Mucosa of gallbladder (tissue), 1 donor: Measurements from ENCODE around the gene IL17RA. TPM values are rescaled to one million over a fixed set of nuclear protein-coding genes. Genes with fewer than 3 reads are reported as not detected.

Source experiments
- DNase-seq: peaks from one replicate; pipeline ENCODE4 v3.0.0-alpha.2; 2020; ENCODE audit warnings: low spot score
- total RNA-seq: library from RNA; stranded (reverse); gene quantifications from one replicate; pipeline ENCODE4 v1.2.1, GENCODE V29; 2021
- donor health status: DM: no; HTN: no; CAD: no.

The IL17RA gene
- total RNA-seq, 1 donor from 2014 or later: 27.2 TPM

DNA sequence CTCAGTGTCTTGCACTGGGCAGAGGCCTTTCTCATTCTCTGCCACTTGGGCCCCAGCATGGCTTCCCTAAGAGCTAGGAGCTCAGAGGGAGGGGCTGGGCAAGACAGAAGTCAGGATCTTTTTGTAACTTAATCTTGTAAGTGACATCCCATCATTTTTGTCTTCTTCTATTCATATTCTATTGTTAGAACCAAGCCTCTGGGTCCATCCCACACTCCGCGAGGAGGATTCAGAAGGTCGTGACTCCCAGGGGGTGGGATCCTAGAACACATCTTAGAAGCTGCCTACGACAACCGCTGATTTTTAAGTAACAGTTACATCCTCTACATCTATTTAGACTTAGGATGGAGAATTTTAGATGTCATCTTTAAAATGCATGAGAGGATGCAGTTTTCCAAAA is 1.5 kb upstream of the IL17RA start:
- DNase-seq: no peak

DNA sequence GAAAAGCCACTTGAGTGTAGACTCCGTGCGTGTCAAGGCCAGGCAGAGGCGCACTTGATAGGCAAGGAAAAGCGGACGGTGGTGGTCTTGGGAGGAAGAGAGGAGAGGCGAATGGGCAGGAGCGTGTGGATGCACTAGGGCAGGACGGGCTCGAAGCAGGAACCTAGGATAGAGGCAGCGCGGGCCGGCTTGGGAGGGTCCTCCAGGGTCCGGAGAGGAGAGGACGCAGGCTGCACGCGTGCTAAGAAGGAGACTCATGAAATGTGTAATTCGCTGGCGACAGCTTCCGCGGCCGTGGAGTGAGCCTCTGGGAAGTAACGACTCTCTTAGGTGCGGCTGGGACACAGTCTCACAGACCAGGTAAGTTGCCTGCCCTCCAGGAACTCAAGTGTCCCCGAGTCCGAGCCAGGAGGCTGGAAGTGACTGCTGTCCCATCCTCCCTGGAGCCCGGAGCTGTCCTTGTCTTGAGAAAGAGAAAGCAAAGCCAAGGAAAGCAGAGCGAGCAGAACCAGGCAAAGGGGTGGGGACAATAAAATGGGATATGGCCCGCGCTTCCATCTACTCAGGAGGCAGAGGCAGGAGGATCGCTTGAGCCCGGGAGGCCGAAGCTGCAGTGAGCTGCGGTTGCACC is 874 bp upstream of the IL17RA start:
- DNase-seq: no peak

DNA sequence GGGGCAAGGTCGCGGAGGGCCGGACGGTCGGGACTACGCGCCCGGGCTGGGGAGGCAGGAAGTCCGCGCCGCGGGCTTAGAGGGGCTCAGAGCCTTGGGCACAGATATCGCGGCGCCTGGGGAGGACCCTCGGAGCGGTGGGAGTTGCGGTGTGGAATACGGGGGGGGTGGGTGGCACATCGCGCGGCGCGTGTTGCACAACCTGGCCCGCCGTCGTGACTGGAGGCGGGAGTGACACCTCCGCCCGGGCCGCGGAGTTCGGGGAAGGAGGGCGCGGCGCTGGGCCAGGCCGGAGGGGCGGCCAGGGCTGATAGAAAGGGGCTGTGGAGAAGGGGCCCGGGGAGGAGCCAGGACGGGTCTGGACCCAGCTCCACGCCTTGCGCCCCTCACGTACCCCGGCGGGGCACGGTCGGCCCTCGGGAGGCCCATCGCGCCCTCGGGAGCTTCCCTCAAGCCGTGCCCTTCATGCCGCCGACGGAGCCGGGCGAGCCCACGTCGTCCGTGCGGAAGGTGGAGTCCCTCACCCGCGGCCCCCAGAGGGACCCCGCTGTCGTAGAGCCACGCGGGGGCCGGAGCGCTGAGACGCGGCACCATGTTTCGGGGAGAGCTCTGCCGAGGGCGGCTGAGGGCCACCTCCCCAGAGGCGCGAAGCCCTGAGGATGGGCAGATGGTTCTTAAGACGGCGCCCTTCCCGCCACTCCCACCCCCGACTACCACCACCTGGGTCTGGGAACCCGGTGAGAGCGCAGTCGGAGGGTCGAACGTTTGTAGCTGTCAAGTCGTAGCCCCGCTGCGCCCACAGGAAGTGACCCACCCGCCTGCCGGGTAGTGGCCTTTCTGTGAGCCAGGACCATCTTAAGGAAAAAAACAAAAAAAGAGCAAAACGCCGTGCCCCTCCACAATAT is 729 bp downstream of the IL17RA start:
- DNase-seq: no peak

DNA sequence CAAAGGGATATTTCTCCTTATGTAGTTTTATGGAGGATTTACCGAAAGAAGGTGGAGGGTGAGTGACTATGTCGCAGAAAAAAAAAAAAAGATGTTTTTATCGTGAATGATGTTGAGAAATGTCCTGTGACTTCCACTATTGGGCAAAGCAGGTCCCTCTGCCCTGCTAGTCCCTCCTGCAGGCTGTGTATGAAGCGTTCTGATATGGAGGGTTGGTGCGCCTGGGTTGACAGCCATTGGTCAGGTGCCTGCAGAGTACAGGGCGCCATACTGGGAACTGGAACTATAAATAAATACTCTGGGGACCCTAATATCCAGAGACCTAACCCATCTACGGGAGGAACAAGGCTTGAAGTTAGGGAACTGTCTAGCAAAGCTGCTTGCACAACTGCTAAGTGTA is 1.5 kb downstream of the IL17RA start:
- no peak for DNase-seq

DNA sequence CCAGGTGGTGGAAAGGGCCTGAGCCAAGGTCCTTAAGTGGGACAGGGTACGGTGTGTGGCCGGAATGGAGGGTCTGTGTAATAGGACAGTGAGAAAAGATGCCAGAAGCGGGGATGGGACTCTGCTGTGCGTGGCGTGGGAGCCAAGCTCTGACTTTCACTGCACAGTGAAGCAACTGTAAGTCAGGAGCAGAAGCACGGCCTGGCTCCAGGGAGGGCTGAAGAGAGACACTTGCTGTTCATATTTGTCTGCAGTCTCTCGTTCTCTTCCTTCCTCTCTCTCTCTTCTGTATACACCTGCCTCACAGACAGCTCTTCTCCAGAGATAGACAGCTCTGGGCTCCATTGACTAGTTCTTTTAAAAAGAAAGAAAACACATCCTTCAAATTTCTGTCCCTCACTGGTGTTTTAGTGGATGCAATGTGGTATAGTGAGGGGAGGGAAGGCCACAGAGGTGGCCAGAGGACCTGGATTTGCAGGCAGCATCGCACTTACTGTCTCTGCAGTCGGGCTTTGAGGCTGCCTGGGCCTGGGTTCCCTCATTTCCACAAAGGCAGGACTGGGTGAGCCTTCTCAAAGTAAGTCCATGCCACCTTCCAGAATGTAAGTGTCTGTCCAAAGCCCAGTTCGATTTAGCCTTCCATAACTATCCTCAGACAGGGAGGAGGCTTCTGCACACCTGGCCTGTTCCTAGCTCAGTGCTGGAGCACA is 2.1 kb downstream of the IL17RA start:
- DNase-seq: no peak

DNA sequence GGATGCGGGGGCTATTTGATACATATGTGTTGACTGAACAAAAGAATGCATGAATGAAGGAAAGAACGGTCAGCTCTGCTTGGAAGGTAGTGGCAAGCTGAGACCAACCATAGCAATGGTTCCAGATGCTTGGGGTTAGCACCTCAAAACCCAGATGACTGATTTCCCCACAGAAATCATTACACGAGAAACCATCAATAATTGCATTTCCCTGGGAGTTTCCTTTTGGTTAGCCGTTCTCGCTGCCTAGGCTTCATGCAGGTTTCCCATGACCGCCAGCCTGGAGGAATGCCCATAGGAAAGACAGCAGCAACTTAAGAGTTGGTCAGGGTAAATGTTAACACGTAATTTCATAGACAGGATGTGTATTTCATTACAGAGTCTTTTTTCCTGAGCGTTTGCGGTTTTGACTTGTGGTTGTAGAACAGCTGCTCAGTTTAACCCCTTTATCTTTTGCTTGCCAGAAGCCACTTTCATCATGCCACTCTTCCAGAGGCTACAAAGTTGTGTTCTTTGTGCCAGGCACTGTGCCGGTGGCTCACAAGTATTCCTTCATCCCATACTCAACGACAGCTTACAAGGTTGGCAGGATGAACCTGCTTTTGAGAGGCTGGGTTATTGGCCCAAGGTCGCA is 2.8 kb downstream of the IL17RA start:
- DNase-seq: no peak

DNA sequence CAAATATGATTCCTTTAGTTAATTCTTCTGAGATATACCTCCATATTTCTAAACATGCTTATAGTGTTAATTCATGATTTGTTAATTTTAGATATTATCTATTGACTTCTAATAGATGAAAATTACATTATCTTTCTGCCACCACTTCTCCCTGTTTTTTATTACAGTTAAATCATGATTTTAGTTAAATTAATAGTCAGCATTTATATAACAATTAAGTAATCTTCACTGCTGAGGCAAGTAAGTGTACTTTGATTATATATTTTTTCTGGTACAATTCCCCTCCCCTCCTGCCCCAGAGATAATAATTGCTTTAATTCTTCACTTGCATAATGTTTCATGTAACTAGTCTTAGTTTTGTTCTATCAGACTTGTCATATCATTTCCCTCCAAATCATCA is 5.8 kb downstream of the IL17RA start:
- no peak for DNase-seq

DNA sequence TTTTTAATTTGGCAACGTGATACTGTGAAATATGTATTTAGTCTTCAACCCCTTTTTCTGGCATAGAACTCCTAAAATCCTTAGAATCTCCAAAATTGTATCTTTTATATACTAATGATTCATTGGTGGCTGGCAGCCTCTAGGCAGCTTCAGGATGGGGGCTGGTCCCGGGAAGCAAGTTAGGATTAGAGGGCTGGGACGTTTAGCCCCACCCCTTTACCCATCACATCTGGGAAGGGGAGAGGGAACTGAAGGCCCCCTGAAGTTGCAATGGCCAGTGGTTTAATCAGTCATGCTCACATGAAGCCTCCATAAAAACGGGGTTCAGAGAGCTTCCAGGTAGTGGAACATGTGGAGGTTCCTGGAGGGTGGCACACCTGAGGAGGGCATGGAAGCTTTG is 7.1 kb downstream of the IL17RA start:
- DNase-seq: no peak

DNA sequence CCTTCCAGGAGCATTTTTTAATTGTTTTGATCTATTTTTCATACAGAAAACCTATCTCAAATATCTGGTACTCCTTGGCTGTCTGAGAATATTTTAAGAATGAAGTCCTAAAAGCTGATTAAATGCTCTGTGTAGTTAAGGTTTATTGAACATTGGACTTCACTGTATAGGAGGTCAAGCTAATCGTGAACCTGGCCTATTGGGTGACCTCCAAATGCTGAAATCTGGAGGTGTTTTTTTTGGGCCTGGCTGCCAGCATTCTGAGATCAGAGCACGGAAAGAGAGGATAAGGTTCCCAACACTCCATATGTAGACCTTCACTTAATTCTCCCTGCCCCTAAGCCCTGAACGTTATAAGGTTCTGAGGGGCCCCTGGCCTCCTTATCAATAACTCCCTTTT is 8.3 kb downstream of the IL17RA start:
- DNase-seq: no peak

DNA sequence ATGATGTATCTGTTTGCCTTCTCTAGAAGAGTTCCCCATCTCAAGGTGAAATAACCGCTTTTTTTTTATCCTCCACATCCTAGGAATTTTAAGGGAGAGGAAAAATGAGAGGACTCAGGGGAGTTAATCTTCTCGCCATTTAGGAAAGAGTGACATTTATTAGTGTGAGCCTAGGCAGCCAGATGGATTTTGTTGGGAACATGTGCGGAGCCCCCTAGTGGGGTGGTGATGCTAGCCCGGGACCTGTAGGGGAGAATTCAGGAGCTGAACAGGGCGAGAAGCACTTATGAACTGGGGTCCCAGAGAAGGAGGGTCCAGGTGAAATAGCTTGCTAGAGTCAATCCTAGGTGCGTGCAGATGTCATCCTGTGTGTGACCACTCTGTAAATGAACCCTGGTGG is 10.7 kb downstream of the IL17RA start:
- no peak for DNase-seq

DNA sequence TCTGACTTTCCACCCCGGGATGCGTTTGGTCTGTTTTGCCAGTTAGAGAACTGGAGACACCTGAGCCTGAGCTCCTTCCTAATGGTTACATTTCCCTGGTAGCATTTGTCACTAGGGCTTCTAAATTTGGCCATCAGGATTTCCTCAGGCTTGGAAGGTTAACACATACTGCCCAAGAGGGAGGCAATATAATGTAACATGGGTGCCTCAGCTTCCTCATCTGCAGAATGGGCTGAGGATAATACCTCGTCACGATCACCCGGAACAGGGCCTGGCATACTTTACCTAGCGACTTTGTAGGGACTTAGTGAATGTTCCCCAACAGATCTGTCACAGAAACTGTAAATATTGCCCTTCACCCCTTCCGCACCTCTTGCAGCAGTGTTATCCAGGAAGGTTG is 11.3 kb downstream of the IL17RA start:
- DNase-seq: no peak

DNA sequence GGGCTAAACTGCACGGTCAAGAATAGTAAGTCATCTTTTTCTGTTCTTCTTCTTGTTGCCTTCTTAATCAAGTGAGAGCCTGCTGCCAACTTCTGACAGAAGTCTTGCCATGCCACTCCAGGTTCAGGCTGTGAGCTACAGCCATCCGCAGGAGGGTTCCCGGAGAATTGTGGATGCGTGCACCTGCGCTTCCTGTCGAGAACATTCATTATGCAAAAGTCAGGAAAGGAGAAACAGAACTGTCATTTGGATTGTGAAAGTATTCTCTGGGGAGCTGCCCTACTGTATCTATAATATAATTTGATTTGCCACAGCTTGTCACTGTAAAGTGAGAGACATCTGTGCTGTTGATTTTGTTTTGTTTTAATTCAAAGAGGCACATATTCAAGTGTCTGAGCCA is 12.3 kb downstream of the IL17RA start:
- no peak for DNase-seq

DNA sequence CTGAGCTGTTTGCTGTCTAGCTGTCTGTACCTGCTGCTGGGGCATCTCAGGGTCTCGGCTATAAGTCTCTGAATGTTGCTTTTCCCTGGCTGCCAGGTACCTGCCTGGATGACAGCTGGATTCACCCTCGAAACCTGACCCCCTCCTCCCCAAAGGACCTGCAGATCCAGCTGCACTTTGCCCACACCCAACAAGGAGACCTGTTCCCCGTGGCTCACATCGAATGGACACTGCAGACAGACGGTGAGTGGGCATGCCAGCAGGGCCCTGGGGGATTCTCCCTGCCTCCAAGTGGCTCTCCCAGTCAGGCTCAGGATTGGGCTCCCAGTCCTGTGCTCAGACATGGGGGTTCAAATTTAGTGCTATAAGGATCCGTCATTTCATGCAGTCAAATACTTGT is 12.9 kb downstream of the IL17RA start:
- no peak for DNase-seq

DNA sequence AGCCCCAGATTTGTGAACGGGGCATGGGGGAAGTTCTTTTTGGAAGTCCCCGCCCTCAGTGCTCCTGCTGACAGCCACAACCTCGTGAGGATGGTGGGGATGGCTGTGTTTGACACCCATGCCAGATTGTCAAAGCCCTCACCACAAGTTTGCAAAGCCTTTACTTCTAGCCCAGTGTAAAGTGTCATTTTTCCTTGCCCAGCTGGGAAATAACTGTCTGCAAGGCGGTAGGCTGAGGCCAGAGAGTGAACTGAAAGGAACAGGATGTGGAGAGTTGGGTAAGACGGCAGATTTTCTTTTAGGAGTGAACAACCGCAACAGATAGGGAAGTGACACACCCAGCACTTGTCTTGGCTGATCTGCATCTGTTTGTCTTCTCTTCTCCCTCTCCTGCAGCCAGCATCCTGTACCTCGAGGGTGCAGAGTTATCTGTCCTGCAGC is 13.6 kb downstream of the IL17RA start:
- DNase-seq: no peak

DNA sequence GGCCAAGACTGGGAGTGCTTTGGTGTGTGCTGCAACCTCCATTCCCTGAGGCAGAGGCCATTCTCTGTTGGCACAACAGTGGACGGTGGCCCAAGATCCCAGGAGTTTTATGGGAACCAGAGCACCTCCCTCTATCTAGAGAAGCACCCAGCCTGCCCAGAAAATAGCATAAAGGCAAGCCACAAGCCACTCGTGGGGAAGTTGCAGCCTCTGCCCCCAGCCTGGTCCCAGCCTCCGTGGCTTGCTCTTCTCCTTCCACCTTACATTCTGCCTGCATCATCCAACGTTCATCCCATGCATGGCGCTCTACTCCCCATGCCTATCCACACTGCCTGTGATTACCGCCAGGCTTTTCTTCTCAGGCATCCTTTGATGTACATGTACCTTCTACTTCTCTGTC is 15.8 kb downstream of the IL17RA start:
- no peak for DNase-seq

DNA sequence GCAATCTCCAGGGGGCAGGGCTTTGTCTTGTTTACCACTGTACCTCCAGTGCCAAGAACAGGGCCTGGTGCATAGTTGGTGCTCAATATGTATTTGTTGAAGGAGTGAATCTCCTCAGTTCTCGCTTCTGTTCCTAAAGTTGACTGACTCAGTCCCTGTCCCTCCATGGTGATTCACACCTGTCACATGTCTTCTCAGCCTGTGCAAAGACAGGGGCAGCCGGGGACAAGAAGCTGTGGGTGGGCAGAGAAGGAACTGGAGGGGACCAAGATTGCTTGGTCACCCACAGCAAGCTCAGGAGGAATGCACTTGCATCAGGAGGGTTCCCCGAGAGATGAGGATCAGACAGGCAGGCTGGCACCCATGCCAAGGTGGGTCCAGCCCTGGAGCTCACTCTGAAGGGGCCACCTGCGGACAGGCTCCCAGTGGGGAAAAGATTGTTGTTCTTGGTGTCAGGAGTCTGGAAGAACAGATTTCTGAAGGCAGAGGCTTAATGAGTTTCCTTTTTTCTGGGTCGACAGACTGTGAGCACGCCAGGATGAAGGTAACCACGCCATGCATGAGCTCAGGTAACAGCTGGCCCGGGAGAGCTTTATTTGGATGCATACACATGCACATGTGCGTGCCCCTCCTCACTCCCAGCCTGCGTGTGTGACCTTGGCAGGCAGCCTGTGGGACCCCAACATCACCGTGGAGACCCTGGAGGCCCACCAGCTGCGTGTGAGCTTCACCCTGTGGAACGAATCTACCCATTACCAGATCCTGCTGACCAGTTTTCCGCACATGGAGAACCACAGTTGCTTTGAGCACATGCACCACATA is 16.9 kb downstream of the IL17RA start:
- no peak for DNase-seq

DNA sequence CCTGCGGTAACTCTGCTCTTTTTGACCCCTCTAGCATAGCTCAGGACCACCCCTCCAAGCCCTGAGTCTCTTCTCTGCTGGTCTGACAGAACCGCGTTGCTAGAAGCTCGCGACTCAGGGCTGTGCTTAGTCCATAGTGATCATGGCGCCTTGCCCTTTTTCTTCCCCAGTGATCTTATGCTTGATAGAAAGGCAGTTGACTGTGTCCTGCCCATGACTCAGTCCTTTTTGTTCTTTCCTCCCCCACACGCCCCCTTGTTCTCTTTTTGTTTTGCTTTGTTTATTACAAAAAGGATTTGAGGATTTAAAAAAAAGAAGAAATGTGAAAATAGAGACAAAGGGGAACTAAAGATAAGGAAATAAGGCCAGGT is 17.5 kb downstream of the IL17RA start:
- no peak for DNase-seq

DNA sequence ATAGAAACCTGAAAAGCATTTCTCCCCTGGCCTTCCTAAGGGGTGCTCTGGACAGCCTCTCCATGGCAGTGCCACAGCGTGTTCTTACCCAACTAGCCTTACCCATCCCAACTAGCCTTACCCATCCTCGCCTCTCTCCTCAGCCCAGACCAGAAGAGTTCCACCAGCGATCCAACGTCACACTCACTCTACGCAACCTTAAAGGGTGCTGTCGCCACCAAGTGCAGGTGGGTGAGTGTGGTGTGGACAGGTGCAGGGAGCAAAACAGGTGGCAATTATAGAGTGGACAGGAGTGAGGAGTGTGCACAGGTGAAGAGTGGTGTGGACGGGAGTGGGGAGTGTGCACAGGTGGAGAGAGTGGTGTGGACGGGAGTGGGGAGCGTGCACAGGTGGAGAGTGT is 18.6 kb downstream of the IL17RA start:
- no peak for DNase-seq

DNA sequence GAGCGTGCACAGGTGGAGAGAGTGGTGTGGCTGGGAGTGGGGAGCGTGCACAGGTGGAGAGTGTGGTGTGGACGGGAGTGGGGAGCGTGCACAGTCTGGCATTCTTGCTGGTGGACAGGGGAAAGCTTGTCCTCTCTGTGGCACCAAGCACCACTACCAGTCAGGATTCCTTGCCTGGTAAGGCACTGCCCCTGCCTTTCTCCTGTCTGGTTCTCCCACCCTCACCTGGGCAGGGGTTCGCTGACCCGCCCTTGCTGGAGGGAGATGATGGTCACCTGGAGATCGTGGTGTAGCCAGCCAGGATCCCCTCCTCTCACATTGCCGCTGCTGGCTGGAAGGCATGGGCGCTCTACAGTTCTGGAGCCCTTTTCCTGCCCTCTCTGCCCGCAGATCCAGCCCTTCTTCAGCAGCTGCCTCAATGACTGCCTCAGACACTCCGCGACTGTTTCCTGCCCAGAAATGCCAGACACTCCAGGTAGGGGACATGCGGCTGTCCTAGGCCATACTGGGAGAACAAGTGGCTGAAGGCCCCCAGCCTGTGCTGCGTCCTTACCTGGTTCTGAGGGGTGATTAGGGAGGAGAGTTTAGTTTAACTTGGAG is 19.6 kb downstream of the IL17RA start:
- DNase-seq: no peak

DNA sequence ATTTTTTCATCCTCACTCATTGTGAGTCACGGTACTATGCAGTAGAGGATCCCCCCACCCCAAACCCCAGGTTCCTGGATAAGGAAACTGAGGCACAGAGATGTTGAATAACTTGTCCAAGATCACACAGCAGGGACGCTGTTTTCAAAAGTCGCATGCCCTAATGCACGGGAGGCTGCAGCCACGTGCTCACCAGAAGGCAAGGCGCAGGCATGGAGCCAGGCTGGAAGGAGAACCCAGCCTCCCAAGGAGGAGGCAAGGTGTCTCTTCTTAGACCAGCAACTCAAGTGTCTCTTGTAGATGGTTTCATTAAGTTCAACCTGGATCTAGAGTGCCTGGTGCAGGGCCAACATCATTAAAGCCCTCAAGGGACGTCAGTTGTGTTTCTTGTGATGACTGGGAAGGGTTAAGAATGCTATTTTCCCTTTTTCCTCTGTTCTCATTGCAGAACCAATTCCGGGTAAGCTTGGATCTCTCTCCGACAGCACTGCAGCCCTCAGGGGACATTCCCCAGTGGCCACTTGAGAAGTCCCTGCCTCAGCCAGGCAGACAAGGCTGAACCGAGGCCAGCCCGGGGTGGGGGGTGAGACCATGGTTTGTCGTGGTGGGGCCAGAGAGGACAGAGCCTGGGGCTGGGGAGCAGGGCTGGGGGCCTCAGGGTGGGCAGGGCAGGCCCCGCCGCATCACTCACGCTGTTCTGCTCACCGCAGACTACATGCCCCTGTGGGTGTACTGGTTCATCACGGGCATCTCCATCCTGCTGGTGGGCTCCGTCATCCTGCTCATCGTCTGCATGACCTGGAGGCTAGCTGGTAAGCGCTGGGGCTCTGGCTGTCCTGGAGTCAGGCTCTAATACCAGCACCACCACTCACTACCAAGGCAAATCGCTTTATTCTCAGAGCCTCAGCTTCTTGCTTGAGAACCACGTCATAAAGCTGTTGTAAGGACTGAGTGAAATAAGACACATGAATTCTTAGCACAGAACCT is 20.6 kb downstream of the IL17RA start:
- no peak for DNase-seq
